Muscle layer of duodenum (tissue), 2 donors: ENCODE data around the gene MC2R.

Experiments
- H3K27ac ChIP-seq: one replicate; pipeline ENCODE4 v1.7.0; 2013; ENCODE audit warnings: mild to moderate bottlenecking, low read length
- H3K27me3 ChIP-seq: one replicate; pipeline ENCODE4 v1.7.0; 2013; ENCODE audit warnings: low read depth, mild to moderate bottlenecking, control low read depth, low read length
- H3K36me3 ChIP-seq, 2 donors: one replicate each; pipeline ENCODE4 v1.7.0; 2013; ENCODE audit warnings: low read length in 2 of 2, control low read depth in 1 of 2, mild to moderate bottlenecking in 1 of 2; ENCODE audit not compliant: insufficient read depth in 2 of 2, control insufficient read depth in 1 of 2
- H3K4me1 ChIP-seq, 2 donors: one replicate each; pipeline ENCODE4 v1.7.0; 2013; ENCODE audit warnings: low read length in 2 of 2, mild to moderate bottlenecking in 2 of 2, control low read depth in 1 of 2, moderate library complexity in 1 of 2; ENCODE audit not compliant: insufficient read depth in 2 of 2, control insufficient read depth in 1 of 2
- H3K4me3 ChIP-seq, 2 donors: one replicate each; pipeline ENCODE4 v1.7.0; 2013; ENCODE audit warnings: low read length in 2 of 2, low read depth in 1 of 2, mild to moderate bottlenecking in 1 of 2
- H3K9me3 ChIP-seq, 2 donors: one replicate each; pipeline ENCODE4 v1.7.0; 2013; ENCODE audit warnings: low read length in 2 of 2, control low read depth in 1 of 2, mild to moderate bottlenecking in 1 of 2; ENCODE audit not compliant: control insufficient read depth in 1 of 2
- donor health status: healthy.

The MC2R gene

DNA sequence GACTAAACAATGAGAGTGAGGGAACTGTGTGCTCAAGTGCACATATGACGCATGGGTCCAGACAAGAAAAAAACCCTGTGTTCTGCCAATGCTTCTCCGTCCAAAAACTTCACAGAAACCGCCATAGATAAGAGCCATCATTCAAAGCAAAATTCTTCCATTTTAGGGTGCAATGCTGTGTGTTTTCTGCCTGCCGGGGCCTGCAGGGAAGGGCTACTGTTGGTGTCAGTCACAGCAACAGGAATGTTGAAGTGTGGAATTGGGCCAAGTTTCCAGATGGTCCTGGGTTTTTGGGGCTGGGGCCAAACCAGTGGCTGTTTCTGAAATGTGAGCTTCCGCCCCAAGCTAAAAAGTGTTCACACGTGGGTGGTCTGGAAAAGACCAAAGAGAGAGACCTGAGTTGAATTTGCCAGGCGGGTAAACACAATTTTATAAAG, 677 bp upstream of the MC2R start:
- H3K4me3 ChIP-seq: no peak overlapping the region
- no peaks in the 10 kb centered on the region for H3K9me3 ChIP-seq
- H3K36me3 ChIP-seq: no peaks in the 10 kb centered on the region
- peaks cover 0 to 5% of the 10 kb centered on the region in 2 donors for H3K4me1 ChIP-seq
- H3K27me3 ChIP-seq: no peaks in the 10 kb centered on the region
- H3K27ac ChIP-seq: no peak overlapping the region

DNA sequence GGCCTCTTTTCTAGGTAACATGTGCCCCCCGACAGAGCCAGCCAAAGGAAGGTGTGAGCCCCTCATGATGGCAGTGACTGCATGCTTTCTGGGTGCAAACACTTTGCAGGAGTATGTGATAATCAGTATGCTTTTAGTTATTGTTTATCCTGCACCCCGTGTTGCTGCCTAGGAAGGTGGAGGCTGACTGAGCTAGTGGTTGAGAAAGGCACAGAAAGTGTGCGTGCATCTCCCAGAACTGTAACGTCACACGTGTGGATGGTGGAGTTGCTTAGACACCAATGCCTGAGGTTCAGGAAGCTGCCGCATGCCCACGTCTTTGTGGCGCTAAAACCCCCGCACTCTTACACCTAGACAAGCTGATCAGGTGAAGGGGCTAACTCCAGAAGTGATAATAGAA, 580 bp downstream of the MC2R start:
- Histone ChIP-seq H3K4me1 (peaks cover 0 to 5% of the 10 kb centered on the region in 2 donors), H3K9me3 (no peaks in the 10 kb centered on the region), H3K27me3 (no peaks in the 10 kb centered on the region), H3K36me3 (no peaks in the 10 kb centered on the region), H3K4me3 (no peak overlapping the region), H3K27ac (no peak overlapping the region)

DNA sequence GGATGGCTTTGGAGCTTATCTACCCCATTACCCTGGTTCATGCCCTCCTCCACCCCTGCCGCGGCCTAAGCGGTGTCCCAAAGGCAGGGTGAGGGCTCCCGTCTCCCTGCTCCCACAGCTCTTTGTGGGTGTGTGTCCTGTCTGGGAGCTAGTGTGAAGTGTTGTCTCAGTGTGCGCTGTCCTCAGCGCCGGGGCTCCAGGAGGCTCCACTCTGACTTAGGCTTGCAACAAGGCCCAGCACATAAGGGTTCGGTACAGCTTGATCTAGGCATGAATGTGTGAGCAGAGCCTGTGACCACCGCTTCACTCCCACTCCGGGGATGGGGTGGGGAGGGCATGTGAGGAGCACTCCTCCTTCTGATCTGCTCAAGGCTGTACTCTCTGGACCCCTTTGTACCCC, 1.2 kb downstream of the MC2R start:
- H3K27ac ChIP-seq: no peak overlapping the region
- no peaks in the 10 kb centered on the region for H3K27me3 ChIP-seq
- H3K36me3 ChIP-seq: no peaks in the 10 kb centered on the region
- H3K9me3 ChIP-seq: no peaks in the 10 kb centered on the region
- H3K4me3 ChIP-seq: no peak overlapping the region
- peaks cover 0 to 5% of the 10 kb centered on the region in 2 donors for H3K4me1 ChIP-seq

DNA sequence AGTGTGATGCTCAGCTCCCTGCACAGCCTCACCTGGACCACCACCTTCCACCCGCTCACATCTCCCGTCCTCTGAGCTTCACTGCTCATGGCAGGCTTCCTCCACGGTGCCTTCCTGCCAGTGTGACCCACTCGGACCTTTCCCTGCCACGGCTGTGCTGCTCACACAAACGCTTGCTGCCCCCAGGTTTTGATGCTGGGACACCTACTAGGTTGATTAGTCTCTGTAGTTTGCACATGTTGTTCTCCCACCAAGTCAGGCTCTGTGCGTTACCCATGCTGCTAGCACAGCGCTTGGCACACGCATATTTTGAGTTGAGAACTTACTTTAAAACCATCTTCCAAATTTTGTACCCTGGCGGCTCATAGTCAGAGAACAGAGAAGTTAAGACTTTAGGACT, 2.1 kb downstream of the MC2R start:
- Histone ChIP-seq H3K36me3 (no peaks in the 10 kb centered on the region), H3K27ac (no peak overlapping the region), H3K9me3 (no peaks in the 10 kb centered on the region), H3K4me3 (no peak overlapping the region), H3K27me3 (no peaks in the 10 kb centered on the region), H3K4me1 (peaks cover 0 to 5% of the 10 kb centered on the region in 2 donors)

DNA sequence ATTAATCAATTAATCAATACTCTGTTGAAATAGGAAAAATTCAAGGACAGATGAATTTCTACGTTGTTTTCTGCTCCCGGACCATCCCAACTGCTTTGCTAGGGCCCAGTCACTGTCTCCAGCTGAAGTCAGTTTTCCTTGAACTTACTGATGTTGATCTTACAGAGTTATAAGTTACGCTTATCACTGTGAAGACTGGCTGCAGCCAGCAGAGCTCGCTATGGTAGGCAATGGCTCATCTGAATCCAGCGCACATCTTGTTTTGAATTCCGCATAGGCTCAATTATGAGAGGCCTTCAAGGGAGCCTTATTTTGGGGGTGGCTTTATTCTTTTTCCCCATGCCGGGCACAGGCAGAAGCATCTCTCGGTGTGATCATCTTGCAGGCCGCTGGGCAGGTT, 2.7 kb downstream of the MC2R start:
- no peak overlapping the region for H3K4me3 ChIP-seq
- peaks cover 0 to 5% of the 10 kb centered on the region in 2 donors for H3K4me1 ChIP-seq
- no peak overlapping the region for H3K27ac ChIP-seq
- no peaks in the 10 kb centered on the region for H3K36me3 ChIP-seq
- no peaks in the 10 kb centered on the region for H3K9me3 ChIP-seq
- H3K27me3 ChIP-seq: no peaks in the 10 kb centered on the region

DNA sequence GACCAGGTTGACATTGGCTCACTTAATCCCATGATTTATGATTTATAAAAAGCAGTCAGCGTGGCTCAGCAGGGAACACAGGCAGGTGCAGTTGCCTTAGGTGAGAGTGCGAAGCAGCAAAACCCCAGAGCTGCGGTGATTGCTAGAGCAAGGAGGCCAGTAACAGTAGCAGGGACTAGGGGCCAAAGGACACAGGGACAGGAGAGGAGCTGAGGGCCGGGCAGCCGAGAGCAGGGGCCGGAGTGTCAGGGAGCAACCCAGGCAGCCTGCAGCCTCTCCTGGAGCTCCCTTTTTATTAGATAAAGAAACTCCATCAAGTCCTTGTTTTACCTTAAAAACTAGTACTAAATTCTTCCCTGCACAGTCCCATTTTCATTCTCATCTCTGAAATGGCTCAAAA, 4.3 kb downstream of the MC2R start:
- Histone ChIP-seq H3K4me3 (no peak overlapping the region), H3K4me1 (peaks cover 0 to 3% of the 10 kb centered on the region in 2 donors), H3K9me3 (no peaks in the 10 kb centered on the region), H3K36me3 (no peaks in the 10 kb centered on the region), H3K27ac (no peak overlapping the region), H3K27me3 (no peaks in the 10 kb centered on the region)

DNA sequence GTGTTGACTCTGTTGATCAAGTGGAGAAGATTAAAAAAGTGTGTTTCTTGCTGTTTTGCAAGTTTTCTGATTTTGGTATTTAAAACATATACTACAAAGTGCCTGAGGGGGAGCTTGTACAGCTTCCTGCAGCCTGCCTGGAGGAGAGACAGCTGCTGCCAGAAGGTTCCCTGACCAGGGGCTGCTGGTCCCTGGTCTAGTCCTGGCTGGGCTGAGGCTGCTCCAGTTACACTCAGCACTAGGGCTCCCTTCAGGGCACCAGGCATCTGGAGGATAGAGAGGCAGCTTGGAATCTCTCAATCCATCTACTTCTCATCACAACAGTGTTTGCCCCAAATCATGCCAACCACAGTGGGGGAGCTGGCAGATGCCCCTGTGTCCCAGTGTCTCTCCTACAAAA, 4.8 kb downstream of the MC2R start:
- H3K36me3 ChIP-seq: no peaks in the 10 kb centered on the region
- no peak overlapping the region for H3K4me3 ChIP-seq
- no peak overlapping the region for H3K27ac ChIP-seq
- no peaks in the 10 kb centered on the region for H3K4me1 ChIP-seq
- no peaks in the 10 kb centered on the region for H3K27me3 ChIP-seq
- H3K9me3 ChIP-seq: no peaks in the 10 kb centered on the region

DNA sequence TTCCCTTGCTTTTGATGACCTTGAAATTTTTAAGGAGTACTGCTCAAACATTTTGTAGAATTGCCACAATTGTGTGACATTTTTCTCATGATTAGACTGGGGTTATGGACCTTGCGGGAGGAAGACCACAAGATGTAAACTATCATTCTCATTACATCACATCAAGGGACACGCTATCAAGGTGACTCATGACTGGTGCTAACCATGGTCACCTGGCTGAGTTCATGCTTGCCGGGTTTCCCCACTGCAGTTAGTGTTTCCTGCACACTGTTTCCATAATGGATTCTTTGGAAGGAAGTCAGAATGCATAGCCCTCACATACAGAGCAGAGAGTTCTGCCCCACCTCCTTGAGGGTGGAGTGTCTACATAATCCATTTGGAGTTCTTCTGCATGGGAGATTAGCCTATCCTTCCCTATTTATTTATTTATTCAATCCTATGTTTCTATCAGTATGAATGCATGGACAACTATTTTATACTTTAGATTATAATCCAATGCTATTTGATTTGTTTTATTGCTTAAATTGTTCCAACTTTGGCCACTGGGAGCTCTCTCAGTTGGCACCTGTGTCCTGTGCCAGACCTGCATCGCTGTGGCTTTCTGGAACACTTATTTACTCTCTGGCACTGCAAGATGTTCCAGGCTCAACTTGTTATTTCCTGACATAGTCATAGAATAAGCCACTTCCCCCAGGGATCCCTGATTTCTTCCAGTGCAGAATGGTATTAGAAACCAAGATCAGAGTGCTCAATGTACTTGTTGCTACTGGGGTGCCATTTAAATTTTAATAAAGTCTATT, 6.0 kb downstream of the MC2R start:
- no peak overlapping the region for H3K27ac ChIP-seq
- H3K4me3 ChIP-seq: no peak overlapping the region
- H3K9me3 ChIP-seq: no peaks in the 10 kb centered on the region
- no peaks in the 10 kb centered on the region for H3K36me3 ChIP-seq
- H3K27me3 ChIP-seq: no peaks in the 10 kb centered on the region
- no peaks in the 10 kb centered on the region for H3K4me1 ChIP-seq

DNA sequence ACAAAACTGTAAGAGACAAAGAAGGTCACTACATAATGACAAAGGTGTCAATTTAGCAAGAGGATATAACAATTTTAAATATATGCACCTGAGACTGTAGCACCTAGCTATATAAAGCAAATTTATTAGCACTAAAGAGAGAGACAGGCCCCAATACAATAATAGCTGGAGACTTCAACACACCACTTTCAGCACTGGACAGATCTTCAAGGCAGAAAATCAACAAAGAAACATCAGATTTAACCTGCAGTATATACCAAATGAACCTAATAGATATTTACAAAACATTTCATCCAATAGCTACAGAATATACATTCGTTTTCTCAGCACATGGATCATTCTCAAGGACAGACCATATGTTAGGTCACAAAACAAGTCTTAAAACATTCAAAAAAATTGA, 14.7 kb downstream of the MC2R start:
- Histone ChIP-seq H3K4me3 (no peak overlapping the region), H3K27ac (no peak overlapping the region), H3K4me1 (no peaks in the 10 kb centered on the region), H3K36me3 (no peaks in the 10 kb centered on the region), H3K27me3 (no peaks in the 10 kb centered on the region), H3K9me3 (peaks cover 0 to 6% of the 10 kb centered on the region in 2 donors)

DNA sequence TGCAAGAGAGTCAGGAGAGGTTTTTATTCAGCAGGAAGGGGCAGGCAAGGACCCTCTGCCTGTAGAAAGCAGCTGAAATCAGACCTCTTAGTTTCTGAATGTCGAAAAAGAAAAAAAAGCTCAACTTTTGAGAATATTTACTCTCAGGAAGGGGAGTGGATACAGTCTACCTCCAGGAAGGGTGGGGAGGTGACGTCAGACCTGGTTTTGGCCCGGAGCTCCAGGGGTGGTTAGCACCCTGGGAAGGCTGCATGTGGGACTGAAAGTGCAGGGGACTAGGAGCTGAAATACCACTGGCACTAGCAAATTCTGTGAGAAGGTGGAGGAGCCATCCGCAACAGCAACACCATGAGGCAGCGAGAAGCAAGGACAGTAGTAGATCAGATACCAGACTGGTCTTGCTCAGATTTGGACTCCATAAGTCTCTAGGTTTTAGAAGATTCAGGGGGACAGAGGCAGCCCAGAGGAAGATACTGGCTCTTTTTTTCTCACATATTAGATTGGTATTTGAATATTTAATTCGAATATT, 19.8 kb downstream of the MC2R start:
- Histone ChIP-seq H3K9me3 (peaks cover 0 to 6% of the 10 kb centered on the region in 2 donors), H3K4me3 (no peak overlapping the region), H3K36me3 (no peaks in the 10 kb centered on the region), H3K27me3 (no peaks in the 10 kb centered on the region), H3K27ac (no peak overlapping the region), H3K4me1 (no peaks in the 10 kb centered on the region)

DNA sequence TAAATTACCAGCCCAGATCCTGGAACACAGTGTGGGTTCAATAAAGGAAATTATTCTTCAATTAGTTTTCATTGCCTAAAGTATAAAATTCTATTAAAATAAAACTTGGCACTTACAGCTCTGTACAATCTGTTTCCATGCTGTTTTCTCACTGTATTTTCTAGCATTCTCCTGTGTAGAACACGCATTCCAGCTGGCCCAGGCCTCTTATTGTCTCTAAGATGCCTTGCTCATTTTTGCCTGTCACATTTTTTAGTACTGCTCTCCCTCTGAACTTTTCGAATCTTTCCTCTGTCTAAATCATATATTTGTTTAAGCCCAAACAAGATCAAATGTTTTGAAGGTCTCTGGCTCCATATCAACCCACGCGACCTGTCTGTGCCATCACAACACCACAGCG, 20.8 kb downstream of the MC2R start:
- Histone ChIP-seq H3K4me3 (no peak overlapping the region), H3K36me3 (no peaks in the 10 kb centered on the region), H3K27ac (no peak overlapping the region), H3K27me3 (no peaks in the 10 kb centered on the region), H3K4me1 (no peaks in the 10 kb centered on the region), H3K9me3 (peaks cover 0 to 6% of the 10 kb centered on the region in 2 donors)

DNA sequence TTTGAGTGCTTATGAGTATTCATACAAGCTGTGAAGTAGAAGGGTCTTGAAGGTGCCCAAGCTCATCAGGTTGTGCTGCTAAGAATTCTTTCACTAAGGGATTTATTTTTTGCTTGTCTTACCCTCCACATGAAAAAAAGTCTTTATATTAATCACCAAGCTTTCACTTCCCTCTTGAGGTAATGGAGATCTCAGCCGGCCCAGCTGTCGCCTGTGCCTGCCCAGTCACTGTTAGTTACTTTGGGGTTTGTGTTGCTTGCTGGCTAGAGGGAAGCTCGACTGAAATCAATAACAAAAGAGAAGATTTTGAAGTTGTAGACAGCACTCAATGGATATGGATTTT, 21.9 kb downstream of the MC2R start:
- Histone ChIP-seq H3K4me3 (no peak overlapping the region), H3K36me3 (no peaks in the 10 kb centered on the region)

More for the DNA sequence above, 21.9 kb downstream of the MC2R start:
- no peak overlapping the region for H3K27ac ChIP-seq
- no peaks in the 10 kb centered on the region for H3K4me1 ChIP-seq
- H3K27me3 ChIP-seq: no peaks in the 10 kb centered on the region
- H3K9me3 ChIP-seq: peaks cover 0 to 6% of the 10 kb centered on the region in 2 donors
